ENCODE measurements around the gene EIF1AD. TPM values are rescaled to one million over a fixed set of nuclear protein-coding genes. Genes with fewer than 3 reads are reported as not detected.
"Not testable (repeated sequence)": the region's sequence is repeated elsewhere in the genome, so short reads cannot be mapped to it uniquely, and the experiment has no call there.

Gene EIF1AD, protein sequence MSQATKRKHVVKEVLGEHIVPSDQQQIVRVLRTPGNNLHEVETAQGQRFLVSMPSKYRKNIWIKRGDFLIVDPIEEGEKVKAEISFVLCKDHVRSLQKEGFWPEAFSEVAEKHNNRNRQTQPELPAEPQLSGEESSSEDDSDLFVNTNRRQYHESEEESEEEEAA
- total RNA-seq, result 31.7 TPM
- long read RNA-seq, partial matches to known transcripts, result 1 of 14 reads
- long read RNA-seq, other reads (novel, unspliced or antisense), result 10 of 14 reads

DNA sequence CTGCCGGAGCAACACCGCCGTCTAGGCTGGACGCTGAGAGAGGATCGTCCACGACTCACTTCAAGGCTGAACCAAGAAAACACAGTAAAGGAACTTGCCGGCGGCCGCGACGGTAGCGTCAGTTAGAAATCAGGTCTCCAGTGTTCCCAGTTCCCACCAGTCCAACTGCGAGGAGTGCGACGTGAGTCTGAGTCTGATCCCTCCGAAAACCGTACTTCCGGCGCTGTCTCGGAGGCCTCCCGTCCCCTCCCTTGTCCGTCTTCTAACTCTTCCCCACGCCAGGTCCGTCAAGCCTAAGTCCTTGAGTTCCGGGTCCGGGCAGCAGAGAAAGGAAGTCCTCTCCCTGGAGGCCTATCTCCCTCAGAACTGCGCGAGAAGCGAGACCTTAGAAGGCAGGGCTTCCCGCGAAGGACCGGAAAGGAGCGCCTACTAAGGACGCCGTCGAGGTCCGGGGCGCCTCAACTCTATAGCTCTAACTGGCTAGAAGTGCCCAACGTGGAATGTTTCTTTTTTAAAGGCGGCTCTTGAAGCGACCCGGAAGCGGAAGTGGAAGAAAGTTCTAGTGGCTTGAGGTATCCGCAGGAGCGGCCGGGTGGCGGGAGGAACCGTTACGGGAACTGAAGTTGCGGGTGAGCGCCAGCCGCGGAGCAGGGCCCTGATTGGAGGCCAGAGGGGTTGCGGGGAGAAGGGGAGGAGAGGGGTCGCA is at the start of gene EIF1AD, which contains the start of gene BANF1:
TSS of gene EIF1AD (minus strand) at position 216 of the 706 bp plus-strand sequence. CDS start 1,768 bp downstream, outside the sequence.
TSS of gene BANF1 (plus strand) at position 562 of the 706 bp plus-strand sequence. CDS start 748 bp downstream, outside the sequence.
- DNase-seq (ENCODE audit: low spot score), result peak; percentile 95

DNA sequence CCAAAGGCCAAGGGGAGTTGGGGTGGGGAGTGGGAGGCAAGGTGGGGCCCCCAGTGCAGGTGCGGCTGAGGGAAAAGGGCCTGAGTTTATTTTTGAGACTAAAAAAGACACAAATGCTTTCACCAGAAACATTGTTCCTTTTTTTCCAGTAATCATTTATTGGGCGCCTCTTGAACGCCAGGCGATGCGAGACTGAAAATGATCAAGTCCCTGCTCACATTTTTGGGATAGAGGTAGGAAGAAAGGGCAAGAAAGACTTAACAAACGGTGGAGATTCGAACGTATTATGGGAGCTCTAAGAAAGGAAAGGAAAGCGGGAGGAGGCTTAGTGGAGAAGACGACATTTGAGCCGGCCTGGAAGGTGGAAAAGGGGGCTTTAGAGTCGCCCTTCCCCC is 49.4 kb upstream of the EIF1AD start:
- DNase-seq (ENCODE audit: low spot score), result no peak

DNA sequence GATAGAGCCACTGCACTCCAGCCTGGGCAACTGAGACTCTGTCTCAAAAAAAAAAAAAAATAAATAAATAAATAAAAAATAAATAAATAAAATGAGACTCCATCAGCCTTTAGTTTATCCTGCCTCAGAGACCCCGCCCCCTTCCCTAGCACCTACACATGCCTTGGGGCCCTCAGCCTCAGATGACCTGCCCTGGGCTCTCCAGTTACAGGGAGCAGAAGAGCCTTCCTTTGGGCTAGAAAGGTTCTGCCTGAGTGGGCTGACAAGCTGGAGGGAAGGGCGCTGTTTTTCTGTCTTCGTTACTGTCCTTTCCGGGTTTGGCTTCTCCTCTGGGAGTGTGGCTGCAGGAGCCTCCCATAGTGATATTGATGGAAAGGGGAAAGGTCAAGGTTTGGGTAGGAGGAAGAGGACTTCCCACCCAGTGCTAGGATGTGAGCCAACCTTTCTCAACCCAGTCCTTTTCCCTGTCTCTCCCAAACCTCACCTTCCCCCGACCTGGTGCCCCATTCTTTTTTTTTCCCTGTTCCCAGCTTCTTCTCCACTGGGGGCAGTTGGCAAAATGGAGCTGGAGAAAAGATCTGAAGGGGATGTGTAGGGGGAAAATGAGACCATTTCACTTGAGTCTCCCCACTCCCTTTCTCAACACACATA is 48.7 kb upstream of the EIF1AD start:
- DNase-seq (ENCODE audit: low spot score), result no peak

DNA sequence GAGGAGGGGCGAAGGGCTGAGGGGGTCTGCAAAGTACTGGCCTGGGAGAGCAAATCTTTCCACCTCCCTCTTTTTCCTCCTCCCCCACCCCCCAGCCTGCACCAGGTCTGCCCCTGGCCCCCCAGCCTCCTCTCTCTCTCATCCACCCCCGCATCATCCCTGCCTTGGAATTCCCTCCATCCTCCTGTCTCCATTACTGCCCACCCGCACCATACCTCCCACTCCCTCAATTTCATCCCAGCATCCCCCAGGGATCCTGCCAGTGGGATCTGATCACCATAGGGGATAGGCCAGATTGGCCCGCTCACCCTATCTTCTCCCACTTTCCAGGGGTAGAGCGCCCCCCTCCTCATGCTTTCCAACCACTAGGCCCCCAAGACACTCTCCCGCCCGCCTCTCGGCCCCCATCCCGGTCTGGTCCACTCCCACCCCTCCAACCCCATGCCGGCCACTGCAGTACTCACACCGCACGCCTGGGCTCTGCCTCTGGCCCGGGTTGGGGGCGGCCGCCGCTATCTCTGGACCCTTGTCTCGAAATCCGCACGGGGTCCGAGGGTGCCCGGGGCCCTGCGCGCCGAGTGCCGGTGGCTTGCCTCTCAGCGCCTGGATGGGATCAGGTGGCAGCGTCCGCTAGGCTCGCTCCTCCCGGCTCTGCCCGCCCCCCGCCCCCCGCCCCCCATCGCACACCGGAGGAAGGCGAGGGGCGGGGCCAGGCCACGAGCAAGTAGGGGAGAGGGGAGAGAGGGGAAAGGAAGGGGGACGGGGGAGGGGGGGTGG is 46.8 kb upstream of the EIF1AD start, which contains the start of gene GAL3ST3:
TSS of gene GAL3ST3 (minus strand) at position 615 of the 777 bp plus-strand sequence. CDS start 3,746 bp downstream, outside the sequence.
- DNase-seq (ENCODE audit: low spot score), result no peak

DNA sequence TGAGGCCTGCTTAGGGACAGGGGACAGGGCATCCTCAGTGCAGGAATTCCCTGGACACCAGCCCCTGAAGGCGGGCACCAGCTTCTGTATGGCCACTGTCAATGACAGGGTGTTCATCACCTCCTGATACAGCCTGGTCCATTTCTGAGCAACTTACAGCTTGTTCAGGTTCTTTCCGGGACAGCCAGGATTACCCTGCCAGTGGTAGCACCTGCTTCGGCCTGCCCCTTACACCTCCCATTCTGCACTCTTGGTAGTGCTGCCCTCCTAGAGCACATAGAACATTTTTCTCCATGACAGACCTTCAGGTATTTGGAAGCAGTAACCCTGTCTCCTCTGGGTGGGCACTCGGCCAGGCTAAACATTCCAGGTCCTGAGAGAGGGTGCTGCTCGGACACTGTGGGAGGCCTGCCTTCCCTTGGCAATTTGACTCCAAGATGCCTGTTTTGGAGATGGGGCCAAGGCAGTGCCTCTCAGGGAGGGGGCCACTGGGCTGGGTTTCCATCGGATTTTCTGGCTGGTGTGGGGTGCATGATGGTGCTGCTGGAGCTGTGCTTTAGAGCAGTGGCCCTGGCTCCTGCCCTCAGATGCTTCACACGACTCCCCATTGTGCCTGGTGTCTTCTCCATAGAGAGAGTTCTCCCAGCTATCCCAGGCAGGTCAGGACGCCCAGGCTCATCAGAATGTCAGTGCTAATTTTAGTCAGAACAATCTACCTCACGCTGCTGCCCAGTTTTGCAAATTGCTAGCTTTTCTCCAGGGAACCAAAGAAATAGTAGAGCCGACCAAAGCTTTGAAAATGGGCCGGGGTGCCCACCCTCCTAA is 45.8 kb upstream of the EIF1AD start:
- DNase-seq (ENCODE audit: low spot score), result no peak

DNA sequence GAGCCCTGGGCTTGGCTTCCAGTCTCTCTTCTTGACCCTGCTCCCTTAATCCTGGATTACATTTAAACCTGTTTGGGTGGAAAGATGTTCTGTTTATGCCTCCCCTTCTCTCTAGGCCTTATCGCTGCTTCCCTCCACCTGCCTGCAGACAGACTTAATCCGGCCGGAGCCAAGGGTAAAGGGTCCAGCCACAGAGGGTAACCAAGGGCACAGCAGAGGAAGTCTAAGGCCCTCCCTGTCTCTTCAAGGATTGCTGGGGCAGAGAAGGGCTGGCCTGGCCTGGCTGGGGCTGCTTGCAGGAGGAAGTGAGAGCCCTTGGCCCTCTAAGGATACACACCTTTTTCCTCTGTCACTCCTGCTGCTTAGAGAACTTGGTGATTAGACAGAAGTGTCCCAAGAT is 44.9 kb upstream of the EIF1AD start:
- DNase-seq (ENCODE audit: low spot score), result no peak

DNA sequence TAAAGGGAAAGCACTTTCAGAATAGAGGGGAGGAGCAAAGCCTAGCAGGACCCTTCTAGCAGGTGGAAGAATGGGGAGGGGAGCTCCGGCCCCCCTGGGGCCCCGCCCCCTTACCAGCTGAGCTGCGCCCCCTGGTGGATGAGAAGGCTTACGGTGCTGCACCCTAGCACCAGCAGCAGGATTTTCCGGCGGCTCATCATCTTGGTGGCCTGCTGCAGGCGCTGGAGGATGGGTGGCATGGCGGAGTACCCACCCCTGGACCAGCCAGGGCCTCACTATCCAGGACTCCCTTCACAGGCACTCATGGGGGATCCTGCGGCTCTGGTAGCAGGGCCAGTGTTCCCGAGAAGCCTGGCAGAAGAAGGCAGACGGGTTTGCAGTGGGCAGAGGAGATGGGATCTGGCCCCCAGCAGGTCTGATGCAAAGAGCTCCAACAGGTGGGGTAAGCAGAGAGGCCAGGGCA is 43.3 kb upstream of the EIF1AD start:
- peak; percentile 92 for DNase-seq (ENCODE audit: low spot score)

DNA sequence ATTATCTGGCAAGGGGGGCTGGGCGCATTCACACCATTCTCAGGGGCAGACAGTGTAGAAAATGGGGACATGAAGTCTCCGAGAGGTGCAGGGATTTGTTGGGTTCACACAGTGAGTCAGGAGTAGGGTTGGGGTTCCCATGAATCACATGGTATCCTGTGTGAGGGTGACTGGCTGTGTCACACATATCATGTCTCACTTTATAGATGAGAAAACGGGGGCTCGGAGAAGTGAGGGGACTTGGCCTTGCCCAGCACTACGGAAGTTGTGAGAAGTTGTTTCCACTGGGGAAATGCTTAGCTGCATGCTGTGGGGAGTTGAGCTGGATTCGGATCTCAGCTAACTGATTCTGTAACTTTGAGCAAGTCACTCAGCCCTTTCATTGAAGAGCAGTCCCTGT is 42.8 kb upstream of the EIF1AD start:
- DNase-seq (ENCODE audit: low spot score), result no peak

DNA sequence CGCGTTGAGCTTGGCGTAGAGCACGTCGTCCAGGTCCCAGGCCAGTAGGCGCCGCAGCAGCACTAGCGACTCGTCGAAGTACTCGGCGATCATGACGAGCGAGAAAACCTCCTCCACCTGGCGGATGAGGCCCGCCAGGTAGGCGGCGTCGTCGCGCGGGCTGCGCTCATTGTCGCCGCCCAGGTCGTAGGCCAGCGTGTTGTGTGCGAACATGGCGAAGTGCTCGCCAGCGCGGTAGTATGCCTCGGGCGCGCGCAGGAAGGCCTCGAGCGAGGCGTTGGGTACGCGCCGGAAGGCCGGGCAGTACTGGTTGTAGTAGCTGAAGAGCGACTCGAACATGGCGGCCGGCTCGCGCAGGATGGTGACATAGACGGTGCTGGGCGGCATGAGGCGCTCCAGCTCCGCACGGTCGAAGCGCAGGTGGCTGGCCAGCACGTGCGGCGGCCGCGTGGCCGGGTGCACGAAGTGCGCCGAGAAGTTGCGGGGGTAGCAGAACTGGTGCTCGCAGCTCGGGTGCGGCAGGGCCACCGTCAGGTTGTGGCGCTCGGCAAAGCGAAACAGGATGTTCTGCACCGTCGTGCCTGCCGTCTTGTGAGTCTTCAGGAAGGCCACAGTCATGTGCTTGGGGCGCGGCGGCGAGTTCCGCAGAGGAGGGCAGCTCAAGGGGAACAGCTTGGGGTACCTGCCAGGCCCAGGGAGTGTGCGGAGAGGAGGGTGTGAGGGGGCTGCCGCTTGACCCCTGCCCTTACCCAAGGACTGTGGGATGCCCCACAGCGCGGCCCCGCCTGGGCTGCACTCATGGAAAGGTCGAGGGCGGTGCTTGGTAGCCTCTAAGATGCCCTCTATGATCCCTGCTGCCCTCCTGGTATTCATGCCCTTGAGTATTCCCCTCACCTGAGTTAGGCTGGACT is 41.3 kb upstream of the EIF1AD start:
- no peak for DNase-seq (ENCODE audit: low spot score)

DNA sequence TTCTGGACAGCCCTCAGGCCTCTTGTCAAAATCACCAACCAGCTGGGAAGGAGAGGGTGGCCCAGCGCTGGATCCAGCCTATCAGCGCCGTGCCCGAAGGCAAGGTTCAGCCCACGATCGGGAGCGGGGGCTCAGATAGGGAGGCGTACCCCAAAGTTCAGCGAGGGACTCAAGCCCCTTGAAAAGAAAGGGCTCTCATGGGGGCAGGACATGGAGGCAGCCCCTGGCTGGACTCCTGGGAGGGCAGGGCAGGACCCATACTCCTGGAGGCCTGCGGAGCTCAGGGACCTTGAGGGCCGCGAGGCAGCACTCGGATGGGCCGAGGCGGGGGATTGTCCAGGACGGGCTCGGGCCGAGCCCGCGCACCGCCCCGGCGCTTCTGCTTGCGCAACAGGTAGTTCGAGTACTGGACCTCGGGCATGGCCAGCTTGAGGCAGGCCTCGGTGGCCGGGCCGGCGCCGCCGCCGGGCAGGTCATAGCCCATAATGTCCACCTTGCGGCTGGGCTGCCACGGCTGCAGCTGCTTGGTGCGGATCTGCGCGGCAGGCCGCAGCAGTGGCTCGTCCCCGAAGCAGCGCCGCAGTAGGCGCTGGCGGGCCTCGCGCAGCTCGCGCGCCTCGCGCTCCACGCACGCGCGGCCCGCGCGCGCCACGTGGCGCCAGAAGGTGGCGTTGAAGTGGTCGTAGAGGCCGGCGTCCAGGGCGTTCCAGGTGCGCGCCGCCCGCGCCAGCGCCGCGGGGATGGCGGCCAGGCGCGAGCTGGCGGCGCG is 40.5 kb upstream of the EIF1AD start:
- no peak for DNase-seq (ENCODE audit: low spot score)

DNA sequence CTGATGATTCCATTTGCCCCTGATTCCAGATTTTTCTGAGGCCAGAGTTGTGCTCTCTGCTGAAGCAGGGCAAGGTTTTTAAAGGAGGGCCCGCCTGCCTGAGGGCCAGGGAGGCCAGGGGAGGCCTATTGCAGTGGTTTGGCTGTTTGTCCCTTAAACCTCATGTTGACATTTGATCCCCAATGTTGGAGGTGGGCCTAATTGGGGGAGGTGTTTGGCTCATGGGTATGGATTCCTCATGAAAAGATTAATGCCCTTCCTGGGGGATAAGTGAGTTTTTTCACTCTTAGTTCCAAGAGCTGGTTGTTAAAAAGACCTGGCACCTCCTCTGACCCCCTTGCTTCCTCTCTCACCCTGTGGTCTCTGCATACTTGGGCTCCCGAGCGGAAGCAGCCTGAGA is 37.8 kb upstream of the EIF1AD start:
- no peak for DNase-seq (ENCODE audit: low spot score)

DNA sequence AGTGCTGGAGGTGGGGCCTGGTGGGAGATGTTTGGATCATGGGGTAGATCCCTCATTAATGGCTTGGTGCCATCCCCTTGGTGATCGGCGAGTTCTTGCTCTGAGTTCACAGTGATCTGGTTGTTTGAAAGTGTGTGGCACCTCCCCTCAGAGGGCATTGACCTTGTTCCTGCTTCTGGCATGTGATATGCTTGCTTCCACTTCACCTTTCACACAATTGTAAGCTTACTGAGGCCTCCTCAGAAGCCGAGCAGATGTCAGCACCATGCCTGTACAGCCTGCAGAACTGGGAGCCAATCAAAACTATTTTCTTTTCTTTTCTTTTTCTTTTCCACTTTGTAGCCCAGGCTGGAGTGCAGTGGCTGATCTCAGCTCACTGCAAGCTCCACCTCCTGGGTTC is 35.4 kb upstream of the EIF1AD start:
- DNase-seq (ENCODE audit: low spot score), result no peak

DNA sequence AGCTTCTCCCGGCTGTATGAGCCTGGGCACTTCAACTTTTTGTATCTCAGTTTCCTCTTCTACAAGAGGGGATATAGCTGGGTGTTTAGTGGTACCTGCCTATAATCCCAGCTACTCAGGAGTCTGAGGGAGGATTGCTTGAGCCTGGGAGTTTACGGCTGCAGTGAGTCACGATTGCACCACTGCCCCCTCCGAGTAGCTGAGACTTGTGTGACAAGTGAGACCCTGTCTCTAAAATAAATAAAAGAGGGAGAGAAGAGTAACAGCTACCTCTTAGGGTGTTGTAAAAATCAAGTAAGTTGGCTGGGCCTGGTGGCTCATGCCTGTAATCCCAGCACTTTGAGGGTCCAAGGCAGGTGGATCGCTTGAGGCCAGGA is 34.4 kb upstream of the EIF1AD start:
- no peak for DNase-seq (ENCODE audit: low spot score)

DNA sequence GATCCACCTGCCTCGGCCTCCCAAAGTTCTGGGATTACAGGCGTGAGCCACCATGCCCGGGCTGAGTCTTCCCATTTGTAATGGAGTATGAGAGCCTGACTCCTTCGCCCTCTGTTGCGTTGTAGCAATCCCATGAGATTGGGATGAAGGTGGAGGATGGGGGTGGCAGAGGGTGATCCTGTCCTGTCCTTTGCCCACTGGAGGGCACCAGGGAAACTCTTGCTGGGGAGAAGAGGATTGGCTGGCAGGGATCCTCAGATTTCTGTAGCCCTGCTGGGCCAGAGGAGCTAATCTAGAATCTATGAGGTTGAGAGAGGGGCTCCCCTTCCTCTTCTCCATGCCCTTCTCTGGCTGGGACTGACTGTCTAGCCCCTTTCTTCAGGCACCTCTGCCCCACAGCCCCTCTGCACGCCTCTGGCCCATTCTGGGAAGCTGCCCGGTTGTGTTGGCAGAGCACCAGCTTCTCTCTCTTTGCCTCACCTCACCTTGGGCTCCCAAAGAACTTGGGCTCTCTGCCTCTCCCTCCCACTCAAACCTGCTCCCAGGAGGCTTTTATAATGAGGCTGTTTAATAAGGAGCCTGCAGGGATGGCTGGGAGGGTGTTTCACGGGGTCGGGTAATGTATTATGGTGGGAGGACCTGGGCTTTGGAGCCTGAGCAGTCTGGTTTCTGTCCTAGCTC is 33.8 kb upstream of the EIF1AD start:
- DNase-seq (ENCODE audit: low spot score), result no peak

DNA sequence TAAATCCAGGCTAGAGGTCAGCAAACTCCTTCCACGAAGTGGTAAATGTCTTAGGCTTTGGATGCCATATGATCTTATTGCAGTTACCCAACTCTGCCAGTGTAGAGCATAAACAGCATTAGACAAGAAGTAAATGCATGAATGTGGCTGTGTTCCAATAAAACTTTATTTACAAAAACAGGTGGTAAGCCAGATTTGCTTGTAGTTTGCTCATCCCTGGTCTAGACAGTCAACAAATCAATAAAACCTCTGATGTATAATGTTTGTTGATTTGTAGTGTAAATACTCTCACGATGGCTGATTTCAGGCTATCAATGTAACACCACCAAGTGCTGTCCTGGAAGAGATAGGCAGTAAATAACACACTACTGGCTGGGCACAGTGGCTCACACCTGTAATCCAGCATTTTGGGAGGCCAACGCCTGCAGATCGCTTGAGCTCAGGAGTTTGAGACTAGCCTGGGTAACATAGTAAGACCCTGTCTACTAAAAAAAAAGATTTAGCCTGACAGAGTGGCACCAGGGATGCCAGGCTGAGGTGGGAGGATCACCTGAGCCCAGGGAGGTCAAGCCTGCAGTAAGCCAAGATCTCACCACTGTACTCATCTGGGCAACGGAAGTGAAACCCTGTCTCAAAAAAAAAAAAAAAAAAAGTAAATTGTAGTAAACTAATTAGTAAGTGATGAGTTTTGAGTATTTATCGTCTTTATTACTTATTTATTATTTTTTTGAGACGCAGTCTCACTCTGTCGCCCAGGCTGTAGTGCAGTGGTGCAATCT is 31.2 kb upstream of the EIF1AD start:
- DNase-seq (ENCODE audit: low spot score), result no peak

DNA sequence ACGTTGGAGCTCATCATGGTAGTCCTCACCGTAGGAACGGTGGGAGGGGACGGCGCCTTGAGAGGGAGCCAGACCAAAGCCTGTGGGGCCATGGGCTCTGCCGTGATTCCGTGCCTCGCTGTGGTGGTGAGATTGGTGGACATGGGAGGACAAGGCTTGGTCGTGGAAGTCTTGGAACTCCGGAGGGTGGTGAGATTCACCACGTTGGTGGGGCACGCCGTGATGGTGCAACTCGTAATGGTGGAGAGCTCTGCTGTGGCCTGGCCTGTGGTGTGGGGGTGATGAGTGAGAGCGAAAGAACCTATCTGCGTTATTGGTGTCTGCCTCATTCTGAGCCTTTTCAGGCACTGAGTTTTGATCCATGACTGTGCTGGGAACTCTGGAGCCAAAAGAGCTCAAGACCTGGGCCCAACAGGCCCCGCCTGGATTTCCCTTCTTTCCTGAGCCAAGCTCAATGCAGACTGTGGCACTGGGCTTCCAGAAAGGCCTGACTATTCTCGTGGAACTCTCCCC is 24.1 kb upstream of the EIF1AD start, which contains the start of gene CATSPER1:
TSS of gene CATSPER1 (minus strand) at position 463 of the 513 bp plus-strand sequence. CDS start at position 363, 100 bp downstream.
- DNase-seq (ENCODE audit: low spot score), result no peak

DNA sequence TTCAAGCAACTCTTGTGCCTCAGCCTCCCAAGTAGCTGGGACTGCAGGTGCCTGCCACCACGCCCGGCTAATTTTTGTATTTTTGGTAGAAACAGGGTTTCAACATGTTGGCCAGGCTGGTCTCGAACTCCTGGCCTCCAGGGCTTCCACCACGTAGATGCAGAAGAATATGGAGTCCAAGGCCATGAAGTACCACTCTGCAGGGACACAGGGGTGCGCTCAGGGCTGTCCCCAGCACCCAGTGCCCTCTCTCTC is 21.2 kb upstream of the EIF1AD start:
- DNase-seq (ENCODE audit: low spot score), result not testable (repeated sequence)
